ACHN (cell line): ENCODE data around the gene WDR18.

ENCODE experiments used
- DNase-seq: peaks from one replicate; pipeline ENCODE4 v3.0.0-alpha.2; 2015
- in situ Hi-C: cut with HindIII; loops from 2 replicates; pipeline ENCODE4 v1.10.0; 2017; ENCODE audit warnings: low sequenced_read_pairs, low pct_ligation_motif_present, low pct_unique_long_range_greater_than_20kb

Gene WDR18

DNA sequence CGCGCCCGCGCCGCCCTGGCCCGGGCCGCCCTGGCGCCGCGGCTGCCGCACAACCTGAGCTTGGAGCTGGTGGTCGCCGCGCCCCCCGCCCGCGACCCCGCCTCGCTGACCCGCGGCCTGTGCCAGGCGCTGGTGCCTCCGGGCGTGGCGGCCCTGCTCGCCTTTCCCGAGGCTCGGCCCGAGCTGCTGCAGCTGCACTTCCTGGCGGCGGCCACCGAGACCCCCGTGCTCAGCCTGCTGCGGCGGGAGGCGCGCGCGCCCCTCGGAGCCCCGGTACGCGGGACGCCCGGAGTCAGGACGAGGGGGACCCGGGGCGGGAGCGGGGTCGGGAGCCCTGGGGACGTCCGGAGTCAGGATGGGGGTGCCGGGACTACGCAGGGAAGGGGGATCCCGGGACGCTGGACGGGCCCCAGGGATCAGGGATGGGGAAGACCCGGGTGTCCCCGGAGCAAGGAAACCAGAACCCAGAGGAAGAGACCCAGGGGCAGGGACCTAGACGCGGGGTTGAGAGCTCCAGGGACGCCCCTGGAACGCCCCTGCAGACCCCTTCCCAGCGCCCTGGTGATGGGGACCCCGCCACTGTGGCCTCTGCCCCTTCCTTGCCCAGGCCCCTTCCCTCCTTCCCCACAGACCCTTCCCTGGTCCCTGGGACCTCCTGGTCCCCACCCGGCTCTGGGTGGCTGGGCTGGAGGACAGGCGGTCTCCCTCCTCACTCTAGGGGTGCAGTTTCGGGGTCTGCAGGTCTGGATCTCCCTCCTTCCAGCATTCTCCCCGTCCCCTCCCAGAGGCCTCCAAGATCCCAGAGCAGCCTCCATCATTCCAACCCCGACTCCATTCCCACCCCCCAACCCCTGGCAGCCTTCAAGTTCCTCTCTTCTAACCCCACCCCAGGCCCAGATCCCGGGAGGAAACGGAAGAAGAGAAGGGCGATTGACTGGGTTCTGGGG, 16.7 kb downstream of the WDR18 start:
- DNase-seq: no peak
- in situ Hi-C loops: no loop called here

DNA sequence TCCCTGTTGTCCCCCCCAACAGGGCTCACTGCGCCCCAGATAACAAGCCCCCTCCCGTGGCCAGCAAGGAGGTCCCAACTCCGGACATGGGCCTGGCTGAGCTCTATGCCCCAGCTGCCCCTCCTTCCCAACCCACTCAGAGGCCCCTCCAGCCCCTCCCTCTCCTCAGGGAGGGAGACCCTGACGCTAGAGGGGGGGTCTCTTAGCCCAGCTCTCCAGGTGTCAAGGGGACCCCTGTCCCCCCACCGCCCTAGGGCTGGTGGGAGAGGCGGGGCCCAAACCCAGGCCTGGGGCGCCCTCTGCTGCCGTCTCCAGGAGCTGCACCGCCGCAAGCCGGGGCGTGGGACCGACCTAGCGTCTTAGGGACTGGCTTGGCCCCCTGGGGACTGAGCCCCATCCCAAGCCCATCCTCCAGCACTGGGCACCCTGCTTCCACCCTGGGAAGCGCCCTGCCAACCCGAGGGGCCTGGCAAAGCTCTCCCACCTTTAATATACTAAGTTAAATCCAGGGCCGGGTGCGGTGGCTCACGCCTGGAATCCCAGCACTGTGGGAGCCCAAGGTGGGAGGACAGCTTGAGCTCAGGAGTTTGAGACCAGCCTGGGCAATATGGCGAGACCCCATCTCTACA, 17.5 kb downstream of the WDR18 start:
- DNase-seq: peak; percentile 31
- in situ Hi-C loops: no loop called here

DNA sequence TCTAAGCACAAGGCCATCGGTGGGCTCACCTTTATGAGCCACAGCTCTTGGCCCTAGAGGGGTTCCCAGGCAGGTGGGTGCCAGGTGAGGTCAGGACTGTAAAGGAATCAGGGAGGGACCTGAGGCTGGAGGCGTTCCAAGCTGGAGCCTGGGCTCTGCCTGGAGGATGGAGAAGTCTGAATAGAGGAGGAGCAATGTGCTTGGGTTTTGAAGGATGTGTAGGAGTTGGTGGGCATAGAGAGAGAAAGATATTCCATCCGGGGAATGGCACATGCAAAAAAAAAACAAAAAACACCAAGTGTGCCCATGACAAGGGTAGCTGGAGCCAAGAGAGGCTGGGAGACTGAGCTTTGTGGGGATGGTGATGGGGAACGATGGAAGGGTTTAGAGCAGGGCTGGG, 18.5 kb downstream of the WDR18 start:
- in situ Hi-C loops: no loop called here
- no peak for DNase-seq

DNA sequence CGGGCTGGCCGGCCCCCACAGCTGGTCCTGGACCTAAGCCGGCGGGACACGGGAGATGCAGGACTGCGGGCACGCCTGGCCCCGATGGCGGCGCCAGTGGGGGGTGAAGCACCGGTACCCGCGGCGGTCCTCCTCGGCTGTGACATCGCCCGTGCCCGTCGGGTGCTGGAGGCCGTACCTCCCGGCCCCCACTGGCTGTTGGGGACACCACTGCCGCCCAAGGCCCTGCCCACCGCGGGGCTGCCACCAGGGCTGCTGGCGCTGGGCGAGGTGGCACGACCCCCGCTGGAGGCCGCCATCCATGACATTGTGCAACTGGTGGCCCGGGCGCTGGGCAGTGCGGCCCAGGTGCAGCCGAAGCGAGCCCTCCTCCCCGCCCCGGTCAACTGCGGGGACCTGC, 19.1 kb downstream of the WDR18 start:
- in situ Hi-C loops: no loop called here
- DNase-seq: no peak

DNA sequence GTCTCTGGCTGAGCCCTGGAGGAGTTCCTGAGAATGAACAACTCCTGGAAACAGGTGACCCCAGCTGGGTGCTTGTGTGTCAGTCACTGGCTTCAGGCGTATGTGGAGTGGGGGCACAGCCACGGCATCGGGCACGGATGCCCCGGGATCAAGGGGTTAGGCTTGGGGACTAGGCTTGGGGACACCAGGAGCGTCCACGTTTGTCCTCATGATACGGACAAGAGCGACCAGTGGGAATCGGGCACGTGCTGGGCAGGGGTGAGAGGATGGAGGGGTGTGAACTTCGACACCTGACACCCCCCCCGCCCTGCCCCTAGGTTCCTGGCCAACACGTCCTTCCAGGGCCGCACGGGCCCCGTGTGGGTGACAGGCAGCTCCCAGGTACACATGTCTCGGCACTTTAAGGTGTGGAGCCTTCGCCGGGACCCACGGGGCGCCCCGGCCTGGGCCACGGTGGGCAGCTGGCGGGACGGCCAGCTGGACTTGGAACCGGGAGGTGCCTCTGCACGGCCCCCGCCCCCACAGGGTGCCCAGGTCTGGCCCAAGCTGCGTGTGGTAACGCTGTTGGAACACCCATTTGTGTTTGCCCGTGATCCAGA, 20.2 kb downstream of the WDR18 start:
- in situ Hi-C loops: no loop called here
- DNase-seq: no peak

DNA sequence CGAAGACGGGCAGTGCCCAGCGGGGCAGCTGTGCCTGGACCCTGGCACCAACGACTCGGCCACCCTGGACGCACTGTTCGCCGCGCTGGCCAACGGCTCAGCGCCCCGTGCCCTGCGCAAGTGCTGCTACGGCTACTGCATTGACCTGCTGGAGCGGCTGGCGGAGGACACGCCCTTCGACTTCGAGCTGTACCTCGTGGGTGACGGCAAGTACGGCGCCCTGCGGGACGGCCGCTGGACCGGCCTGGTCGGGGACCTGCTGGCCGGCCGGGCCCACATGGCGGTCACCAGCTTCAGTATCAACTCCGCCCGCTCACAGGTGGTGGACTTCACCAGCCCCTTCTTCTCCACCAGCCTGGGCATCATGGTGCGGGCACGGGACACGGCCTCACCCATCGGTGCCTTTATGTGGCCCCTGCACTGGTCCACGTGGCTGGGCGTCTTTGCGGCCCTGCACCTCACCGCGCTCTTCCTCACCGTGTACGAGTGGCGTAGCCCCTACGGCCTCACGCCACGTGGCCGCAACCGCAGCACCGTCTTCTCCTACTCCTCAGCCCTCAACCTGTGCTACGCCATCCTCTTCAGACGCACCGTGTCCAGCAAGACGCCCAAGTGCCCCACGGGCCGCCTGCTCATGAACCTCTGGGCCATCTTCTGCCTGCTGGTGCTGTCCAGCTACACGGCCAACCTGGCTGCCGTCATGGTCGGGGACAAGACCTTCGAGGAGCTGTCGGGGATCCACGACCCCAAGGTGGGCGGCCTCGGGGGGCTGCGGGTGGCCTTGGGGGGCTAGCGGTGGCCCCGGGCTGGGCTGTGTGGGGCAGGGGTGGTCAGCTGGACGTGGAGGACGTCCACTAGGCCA, 20.9 kb downstream of the WDR18 start:
- in situ Hi-C loops: no loop called here
- DNase-seq: no peak

DNA sequence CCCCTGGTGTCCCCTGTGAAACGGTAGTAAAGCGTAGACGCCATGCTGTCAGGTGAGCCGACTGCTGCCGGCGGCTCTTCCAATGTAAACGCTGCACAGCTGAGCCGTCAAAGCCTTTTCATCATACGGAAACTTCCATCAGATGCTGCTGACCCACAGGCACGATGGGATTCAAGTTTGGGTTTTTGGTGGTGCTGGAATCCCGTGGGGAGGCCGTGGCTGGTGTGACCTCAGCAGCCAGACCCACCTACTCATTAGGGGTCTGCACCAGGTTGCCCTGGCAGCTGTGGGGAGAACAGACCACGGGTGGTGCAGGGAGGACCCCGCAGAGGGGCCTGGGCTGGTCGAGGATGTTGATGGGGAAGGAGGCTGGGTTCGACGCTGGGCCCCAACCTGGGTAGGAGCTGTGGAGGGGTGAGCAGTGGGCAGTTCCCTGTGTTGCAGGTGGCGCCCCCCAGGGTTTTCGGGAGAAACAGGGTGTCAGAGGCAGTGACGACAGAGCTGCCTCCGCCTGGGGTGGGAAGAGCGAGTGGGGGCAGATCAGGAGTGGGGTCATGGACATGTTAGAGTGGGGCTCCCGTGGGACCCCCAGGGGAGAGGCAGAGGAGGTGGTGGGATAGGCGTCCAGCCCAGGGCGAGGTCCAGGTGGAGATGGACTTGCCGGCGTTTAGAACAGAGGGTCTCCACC, 22.7 kb downstream of the WDR18 start:
- in situ Hi-C loops: no loop called here
- DNase-seq: no peak

DNA sequence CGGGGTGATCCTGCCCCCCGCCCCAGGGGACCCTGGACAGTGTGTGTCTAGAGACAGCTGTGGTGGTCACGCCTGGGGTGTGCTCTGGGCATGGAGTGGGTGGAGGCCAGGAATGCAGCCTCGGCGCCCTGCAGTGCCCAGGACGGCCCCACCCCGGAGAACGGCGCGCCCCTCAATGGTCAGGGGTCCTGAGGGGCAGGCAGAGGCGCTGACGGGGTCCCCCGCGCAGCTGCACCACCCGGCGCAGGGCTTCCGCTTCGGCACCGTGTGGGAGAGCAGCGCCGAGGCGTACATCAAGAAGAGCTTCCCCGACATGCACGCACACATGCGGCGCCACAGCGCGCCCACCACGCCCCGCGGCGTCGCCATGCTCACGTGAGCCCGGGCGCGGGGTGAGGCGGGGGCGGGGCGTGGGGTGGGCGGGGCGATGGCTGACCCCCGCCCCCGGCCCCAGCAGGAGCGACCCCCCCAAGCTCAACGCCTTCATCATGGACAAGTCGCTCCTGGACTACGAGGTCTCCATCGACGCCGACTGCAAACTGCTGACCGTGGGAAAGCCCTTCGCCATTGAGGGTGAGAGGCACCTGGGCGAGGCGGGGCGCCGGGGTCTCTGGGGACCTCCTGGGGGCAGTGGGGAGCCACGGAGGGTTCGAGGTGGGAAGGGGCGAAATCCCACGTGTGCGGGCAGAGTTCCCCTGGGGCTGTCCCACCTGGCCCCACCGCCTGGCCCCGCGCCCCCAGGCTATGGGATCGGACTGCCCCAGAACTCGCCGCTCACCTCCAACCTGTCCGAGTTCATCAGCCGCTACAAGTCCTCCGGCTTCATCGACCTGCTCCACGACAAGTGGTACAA, 23.5 kb downstream of the WDR18 start:
- in situ Hi-C loops: no loop called here
- no peak for DNase-seq

DNA sequence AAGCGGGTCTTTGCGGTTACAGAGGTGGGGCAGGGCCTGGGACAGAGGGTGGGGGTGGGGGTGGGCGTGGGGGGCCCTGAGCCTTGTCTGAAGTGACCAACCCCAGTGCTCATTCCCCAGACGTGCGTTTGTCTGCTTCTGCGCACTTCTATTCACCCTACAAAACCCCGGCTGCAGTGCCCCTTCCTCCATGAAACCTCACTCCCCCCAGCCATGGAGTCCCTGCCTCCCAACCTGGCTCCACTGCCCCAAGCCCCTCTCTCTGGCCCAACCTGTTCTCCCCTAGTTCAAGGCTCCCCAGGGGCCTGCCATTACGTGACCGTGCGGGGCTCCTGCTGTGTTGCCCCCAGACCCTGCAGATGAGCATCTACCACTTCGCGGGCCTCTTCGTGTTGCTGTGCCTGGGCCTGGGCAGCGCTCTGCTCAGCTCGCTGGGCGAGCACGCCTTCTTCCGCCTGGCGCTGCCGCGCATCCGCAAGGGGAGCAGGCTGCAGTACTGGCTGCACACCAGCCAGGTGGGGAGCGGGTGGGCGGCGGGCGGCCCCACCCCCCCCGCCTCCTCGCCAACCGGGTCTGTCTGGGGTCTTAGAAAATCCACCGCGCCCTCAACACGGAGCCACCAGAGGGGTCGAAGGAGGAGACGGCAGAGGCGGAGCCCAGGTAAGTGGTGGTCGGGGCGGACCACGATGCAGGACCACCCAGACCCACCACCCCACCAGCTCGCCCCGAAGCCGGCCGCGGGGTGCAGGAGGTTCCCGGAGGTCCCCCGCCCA, 24.3 kb downstream of the WDR18 start:
- in situ Hi-C loops: no loop called here
- DNase-seq: no peak

DNA sequence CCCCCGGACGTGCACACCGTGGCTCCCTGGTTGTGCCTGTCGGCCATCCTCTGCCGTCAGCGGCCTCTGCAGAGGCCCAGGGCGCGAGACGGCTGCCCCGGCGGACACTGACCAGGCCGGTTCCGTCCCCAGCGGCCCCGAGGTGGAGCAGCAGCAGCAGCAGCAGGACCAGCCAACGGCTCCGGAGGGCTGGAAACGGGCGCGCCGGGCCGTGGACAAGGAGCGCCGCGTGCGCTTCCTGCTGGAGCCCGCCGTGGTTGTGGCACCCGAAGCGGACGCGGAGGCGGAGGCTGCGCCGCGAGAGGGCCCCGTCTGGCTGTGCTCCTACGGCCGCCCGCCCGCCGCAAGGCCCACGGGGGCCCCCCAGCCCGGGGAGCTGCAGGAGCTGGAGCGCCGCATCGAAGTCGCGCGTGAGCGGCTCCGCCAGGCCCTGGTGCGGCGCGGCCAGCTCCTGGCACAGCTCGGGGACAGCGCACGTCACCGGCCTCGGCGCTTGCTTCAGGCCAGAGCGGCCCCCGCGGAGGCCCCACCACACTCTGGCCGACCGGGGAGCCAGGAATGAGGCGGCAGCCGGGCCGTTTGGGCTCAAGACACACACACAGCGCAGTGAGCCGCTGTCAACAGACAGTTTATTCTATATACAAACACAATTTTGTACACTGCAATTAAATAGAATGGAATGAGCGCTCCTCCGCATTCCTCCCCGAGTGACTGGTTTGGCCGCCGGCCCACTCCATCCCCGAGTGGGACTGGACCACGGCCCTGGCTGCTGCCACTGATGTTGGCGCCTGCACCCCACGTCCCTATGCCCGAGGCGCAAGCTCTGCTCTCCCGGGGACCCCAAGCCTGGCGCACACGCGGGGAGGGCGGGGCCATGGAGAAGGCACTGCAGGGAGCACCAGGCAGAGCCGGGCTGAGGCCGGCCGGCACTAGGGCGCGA, 25.2 kb downstream of the WDR18 start:
- DNase-seq: no peak
- in situ Hi-C loops: no loop called here

DNA sequence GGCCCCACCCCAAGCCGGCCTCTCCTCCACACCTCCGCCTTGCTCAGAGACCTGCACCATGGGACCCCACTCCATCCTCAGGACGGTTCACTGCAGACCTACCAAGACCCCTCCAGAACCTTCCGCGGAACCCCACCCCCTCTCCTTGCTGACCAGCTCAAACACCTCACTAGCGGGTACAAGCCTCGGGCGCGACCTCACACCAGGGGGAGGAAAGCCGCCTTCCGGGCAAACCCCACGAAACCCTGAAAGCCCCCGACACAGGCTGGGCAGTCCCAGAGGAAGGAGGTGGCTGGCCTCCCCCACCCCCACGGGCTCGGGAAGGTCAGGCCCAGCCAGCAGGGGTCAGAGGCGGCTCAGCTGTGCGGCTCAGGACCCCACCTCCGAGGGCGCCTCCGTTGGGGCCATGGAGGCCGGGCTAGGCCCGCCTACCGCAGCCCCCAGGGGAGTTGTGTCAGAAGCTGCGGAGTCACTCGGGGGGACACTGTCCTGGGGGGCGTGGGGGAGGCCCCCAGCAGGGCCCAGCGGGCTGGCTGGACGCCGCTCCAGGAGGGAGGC, 25.9 kb downstream of the WDR18 start:
- DNase-seq: no peak
- in situ Hi-C loops: no loop called here

DNA sequence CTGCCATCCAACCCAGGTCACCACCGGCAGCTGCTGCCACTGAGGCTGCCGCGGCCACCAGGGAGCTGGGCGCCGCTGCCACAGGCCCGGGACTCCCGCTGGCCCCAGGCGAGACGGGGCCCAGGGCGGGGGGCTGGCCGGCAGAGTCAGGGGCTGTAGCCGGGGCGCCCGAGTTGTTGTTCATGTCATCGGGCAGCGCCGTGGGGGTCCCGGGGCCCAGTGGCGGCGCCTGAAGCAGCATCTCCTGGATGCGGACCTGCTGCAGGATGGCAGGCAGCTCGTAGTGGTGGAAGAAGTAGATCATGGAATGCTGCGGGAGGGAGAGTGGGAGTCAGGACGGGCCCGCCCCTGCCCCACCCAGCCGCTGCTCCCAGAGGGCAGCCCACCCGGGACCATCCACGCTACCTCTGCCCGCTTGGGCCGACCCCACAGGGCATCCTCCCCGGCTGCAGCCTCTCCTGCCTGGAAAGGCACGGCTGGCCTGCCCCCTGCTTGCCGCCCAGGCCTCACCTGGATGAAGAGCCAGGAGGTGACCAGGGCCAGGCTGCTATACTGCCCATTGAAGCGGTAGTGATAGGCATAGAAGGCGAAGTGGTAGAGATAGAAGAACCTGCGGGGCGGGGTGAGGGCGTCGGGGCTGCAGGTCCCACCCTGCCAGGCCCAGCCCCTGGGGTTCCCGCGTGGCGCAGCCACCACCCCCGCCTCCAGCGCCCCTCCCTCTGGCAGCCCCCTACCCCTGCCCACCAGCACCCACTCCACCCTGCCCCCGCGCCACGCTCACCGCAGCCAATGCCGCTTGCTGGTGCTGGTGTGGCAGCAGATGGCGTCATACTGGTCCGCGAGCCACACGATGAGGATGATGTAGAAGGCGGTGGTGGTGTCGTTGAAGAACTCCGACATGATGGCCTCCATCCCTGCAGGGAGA, 26.7 kb downstream of the WDR18 start:
- in situ Hi-C loops: no loop called here
- DNase-seq: no peak

DNA sequence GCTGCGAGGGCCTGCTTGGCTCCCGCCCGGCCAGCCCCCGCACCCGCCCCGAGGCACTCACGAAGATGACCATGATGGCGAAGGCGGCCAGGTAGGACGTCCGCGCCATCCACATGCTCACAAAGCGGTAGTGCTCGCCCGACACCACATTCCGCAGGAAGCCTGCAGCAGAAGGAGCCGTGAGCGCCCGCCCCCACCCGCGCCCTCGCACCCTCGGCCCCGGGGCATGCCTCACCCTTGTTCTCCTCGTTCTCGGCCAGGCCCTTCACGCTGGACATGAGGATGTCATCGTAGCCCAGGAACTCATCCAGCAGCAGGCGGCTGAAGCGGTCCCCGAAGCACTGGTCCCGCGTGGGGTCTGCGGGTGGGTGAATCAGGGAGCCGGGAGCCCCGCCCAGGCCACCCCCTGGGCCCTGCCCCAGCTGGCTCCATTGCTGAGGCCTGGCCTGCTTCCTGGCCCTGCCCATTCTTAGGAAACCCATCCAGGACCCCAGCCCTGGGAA, 27.7 kb downstream of the WDR18 start:
- in situ Hi-C loops: no loop called here

DNA sequence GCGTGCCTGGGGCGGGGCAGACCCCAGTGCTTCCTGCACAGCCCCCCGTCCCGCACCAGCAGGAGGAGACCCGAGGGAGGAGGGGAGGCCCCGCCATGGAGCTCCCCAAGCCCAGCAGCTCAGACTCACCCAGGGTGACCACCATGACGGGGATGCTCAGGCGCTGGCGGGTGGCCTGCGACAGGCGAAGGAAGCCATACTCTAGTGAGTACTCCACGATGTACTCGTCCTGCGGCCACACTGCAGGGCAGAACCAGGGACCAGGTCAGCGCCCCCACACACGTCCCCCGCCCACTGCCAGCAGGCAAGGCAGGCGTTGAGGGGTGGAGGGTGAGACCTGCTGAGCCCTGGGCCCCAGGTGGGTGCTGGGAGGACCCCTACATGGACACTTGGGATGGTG, 28.2 kb downstream of the WDR18 start:
- in situ Hi-C loops: no loop called here
- no peak for DNase-seq

More for the DNA sequence above, 27.7 kb downstream of the WDR18 start:
- no peak for DNase-seq
